ENCODE measurements around the gene PDCD10.

The PDCD10 gene

DNA sequence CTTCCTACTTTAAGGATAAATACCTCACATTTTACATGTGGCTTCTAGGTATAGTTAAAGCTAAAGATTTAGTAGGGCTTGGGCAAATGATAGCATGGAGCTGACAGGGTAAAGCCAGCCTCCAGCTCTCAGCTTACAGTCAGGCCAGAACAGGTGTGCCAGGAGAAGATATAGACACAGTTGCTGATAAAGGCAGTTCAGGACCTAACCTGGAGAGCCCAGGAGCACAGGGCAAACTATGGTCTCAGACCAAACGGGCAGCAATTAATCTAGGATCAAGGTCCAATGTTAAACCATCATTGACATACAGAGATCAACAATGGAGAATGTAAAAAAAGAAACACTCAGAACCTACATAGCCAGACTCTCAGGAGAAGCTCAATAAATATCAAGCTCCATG lies 84.9 kb downstream of the PDCD10 start:
- TF ChIP-seq, protein P1, sequence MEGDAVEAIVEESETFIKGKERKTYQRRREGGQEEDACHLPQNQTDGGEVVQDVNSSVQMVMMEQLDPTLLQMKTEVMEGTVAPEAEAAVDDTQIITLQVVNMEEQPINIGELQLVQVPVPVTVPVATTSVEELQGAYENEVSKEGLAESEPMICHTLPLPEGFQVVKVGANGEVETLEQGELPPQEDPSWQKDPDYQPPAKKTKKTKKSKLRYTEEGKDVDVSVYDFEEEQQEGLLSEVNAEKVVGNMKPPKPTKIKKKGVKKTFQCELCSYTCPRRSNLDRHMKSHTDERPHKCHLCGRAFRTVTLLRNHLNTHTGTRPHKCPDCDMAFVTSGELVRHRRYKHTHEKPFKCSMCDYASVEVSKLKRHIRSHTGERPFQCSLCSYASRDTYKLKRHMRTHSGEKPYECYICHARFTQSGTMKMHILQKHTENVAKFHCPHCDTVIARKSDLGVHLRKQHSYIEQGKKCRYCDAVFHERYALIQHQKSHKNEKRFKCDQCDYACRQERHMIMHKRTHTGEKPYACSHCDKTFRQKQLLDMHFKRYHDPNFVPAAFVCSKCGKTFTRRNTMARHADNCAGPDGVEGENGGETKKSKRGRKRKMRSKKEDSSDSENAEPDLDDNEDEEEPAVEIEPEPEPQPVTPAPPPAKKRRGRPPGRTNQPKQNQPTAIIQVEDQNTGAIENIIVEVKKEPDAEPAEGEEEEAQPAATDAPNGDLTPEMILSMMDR (IDR thresholded peaks at IDR 0.05; ENCODE audit: insufficient read depth, low read length, poor library complexity, severe bottlenecking) = no peak
- Histone ChIP-seq H3K4me3 (replicated peaks; ENCODE audit: low read depth, low read length) (no peak overlapping the region), H3K36me3 (ENCODE audit: control insufficient read depth, insufficient read depth, low read length) (no peaks in the 10 kb centered on the region), H3K27me3 (replicated peaks; ENCODE audit: control insufficient read depth, insufficient read depth, low read length) (no peaks in the 10 kb centered on the region; the same call in 1 of the 2 replicates)
- DNase-seq (ENCODE audit: extremely low read depth, insufficient read length) = no peak

DNA sequence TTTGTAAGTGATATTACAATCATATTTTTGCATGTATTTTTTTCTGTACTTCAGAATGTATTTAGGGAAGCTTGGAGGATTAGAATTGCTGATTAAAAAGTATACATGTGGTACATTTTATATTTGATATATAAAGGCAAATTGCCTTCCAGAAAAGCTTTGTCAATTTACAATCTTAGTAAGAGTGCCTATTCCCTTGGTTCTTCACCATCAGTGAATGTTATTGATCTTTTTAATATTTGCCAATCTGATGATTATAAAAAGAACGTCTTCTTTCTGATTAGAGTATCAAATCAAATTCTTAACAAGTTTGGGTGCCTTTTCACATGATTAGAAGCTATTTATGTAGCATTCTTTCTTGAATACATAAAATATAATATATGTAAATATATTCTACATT lies 90.1 kb downstream of the PDCD10 start:
- Histone ChIP-seq H3K4me3 (replicated peaks; ENCODE audit: low read depth, low read length) (no peak overlapping the region), H3K36me3 (ENCODE audit: control insufficient read depth, insufficient read depth, low read length) (no peaks in the 10 kb centered on the region), H3K27me3 (replicated peaks; ENCODE audit: control insufficient read depth, insufficient read depth, low read length) (no peaks in the 10 kb centered on the region)
- DNase-seq (ENCODE audit: extremely low read depth, insufficient read length) = no peak
- TF ChIP-seq, protein P1 (IDR thresholded peaks at IDR 0.05; ENCODE audit: insufficient read depth, low read length, poor library complexity, severe bottlenecking) = no peak

Measured in GM06990 (cell line).